NCI-H446 (cell line): ENCODE results near the gene P2RY12.

Experiments
- DNase-seq, 2 experiments: peaks; one replicate each; lab custom pipeline; 2025; lab: John Stamatoyannopoulos, UW

Gene P2RY12

DNA sequence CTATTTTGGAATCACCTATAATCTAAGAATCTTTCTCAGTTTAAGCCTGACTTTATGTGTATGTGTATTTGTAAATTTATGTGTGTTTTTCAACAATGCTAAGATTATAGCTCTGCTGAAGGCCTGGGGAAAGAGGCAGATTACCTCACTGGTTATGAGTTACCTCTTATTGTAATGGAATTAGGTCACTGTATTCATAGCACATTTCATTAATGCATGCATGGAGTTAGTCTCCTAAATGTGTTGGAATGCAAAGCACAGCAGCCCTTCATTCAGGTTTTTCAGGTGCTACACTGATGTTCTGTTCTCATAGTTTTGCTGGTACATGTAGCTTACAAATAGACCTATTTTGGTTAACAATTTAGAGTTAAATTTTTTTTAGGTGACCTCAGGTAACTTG, 77.4 kb downstream of the P2RY12 start:
- no peak for DNase-seq

- DNase-seq: no peak
Measured at GRCh38 chr3:151306168-151306810, 78.3 kb downstream of the P2RY12 start.

DNA sequence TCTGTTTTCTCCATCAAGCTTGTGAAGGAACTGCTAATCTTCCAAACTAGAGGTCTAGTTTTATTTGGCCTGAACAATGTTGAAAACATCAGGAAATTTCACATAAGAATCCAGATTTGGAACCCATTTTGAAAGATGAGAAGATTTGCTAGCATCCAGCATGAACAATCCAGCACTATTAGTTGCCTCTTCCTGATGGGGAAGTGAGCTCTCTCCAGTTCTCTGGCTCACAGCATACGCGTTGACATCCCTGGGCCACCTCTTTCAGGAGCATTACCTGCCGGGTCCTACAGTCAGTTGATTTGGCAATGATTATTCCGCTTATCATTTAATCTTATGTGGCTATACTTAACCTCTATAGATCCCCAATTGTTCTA, 78.8 kb downstream of the P2RY12 start:
- DNase-seq: no peak

DNA sequence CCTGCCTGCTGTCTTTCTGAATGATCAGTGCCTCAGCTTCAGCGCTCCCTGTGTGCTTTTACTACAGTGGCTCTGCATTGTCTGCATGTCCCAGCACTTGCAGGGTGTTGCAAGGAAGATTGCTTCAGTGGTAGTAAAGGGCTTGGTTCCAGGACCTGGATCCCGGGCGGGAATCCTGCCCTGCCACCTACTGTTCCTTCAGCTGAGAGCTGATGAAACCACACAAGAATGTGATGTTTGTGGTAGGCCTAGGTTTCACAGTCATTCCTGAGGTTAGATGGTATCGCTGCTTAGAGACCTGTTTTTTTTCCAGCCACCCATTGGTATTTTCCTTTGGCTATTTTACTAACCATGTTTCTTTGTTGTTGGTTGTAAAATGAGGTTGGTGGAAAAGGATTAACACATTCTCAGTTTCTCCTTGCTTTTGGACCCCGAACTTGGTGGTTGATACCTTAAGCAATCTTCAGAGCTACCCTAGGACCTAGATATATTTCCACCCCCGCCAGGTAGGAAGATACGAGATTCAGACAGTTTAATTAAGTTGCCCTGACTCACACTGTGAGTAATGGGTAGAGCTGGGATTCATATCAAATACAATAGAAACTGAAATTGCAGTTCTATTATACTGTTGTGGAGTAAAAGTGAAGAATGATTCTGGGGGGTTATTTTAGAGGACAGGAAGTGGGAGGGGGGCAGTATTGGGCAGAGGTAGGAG, 79.3 kb downstream of the P2RY12 start:
- no peak for DNase-seq

- DNase-seq: no peak
Measured at GRCh38 chr3:151303751-151304150, 80.8 kb downstream of the P2RY12 start.

- no peak for DNase-seq
Measured at GRCh38 chr3:151301787-151302186, 82.8 kb downstream of the P2RY12 start.

DNA sequence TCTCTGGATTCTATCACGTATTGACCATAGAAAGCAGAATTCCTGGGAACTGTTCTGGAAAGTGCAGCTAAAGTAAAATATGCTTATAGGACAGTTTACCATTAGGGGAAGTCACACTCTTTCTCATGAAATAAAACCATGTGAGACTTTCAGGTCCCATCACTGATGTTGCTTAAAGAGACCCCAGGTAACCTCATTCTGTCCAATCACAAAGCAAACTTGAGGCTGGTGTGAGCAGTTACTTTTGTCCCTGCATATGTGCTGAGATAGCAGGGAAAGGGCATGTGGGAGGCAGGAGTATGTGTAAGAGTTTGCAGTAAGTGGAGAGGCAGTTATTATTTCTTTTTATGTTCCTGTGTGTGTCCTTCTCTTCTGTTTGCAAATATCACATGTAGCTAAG, 84.0 kb downstream of the P2RY12 start:
- DNase-seq: no peak

GRCh38 chr3:151299006-151299405, 85.5 kb downstream of the P2RY12 start:
- DNase-seq: no peak

- DNase-seq: no peak
Measured at GRCh38 chr3:151297429-151297828, 87.1 kb downstream of the P2RY12 start.

DNA sequence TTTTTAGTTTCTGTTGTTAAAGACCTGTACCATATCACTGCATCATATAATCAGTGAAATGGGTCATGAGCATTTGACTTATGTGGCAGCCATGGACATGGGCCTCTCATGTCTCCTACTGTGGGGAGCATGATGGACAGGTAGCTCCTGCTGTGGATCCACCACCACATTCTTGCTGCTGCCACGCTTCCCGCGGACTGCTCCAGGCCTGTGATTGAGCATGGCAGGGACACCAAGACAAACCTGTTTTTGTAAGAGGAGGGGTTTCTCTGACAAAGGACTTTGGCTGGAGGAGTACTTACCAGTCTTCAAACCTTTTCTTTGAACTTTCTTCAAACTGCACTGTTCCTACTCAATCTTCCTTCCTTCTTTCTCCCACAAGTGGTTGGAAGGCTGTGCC, 88.3 kb downstream of the P2RY12 start:
- DNase-seq: no peak

GRCh38 chr3:151293127-151293526, 91.4 kb downstream of the P2RY12 start:
- no peak for DNase-seq

DNA sequence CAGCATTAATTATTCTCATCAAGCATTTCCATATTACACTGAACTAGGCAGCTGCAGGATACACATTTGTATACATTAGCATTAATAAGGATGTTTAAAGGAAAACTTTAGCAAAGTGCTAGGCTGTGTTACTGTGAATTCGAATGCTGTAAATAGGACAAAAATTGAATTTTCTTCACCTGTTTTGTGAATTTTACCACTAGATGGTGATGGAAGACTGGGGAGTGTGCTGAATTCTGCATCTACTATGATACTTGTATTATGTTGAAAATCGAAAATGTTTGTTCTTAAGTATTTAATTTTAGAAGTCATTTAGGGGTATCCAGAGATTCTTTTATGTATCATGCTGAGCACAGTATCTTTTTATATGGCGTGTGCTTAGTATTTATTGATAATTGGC, 93.9 kb downstream of the P2RY12 start:
- no peak for DNase-seq

- DNase-seq: no peak
Measured at GRCh38 chr3:151289445-151289844, 95.1 kb downstream of the P2RY12 start.
